HG03025 (cell line): Measurements from ENCODE around the gene CDK18.

Source experiments
- ATAC-seq: cut with Tn5 transposase; IDR thresholded peaks from one replicate; pipeline ENCODE4 v1.9.1; 2021; ENCODE audit warnings: mild to moderate bottlenecking, moderate library complexity; ENCODE audit not compliant: unreplicated experiment, low FRiP score

The CDK18 gene

GRCh38 chr1:205535096-205535495 is 30.6 kb downstream of the CDK18 start:
- no peak for ATAC-seq

DNA sequence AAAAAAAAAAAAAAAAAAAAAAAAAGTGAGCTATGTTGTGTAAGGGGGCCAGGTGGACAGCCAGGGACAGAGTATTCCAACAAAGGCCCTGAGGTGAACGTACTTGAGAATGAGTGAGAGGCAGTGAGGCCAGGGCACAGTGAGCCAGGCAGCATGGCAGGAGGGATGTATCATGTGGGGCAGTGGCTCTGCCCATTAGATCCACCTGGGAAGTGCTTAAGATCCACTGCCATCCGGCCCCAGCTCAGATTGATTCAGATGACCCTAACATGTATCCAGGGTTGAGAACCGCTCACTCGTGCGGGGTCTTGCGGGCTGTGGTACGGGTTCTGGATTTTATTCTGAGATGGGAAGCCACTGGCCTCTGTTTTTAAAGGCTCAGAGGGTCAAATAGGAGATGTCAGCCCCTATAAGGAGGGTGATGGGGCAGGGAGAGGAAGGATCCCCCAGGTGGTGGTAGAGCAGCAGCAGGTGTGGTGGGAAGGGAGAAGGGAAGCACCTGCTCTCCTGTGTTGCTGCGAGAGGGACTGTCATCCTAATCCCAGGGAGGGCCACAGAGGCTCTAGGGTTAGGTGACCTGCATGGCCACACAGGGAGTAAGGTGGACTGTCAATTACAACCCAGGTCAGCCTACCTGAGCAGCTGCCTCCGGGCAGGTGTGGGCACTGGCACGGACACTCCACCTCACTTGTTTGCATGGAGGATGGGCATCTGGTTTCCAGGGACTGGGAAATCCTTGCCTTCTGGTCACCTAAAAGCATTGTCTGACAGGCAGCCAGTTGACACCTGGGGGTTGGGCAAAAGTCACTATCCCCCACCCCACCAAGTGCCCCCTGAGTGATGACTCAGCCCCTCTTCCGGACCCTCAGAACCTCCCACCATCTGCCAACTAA is 31.6 kb downstream of the CDK18 start:
- ATAC-seq, result no peak

DNA sequence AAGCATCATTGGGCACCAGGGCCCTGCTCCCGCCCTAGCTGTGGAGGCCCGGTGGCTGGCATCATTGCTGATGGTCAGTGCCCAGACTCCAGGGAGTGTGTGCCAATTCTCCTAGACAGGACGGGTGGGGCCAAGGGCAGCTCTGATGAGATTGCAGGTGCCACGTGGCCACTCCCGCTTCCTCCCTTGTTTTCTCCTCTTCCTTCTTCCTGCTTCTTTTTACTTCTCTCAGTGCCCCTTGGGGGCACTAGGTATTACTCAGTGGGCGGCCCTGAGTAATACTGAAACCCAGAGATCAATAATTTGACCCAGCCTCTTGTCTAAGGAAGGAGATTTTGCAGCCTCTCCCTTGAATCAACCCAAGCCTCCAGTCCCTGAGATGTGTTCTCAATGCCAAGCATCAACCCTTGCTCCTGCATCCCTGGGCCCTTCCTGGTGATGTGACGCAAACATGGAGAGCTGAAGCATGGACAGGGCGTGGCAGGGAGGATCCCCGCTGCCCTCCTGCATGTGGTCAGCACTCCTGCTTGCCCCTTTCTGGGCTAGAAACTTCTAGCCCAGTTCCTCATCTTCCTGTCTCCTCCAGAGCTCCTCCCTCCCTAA is 32.4 kb downstream of the CDK18 start:
- no peak for ATAC-seq

GRCh38 chr1:205537386-205538018 is 33.0 kb downstream of the CDK18 start:
- ATAC-seq, result no peak

- ATAC-seq, result no peak
Observed at GRCh38 chr1:205538235-205538840, 33.9 kb downstream of the CDK18 start.

DNA sequence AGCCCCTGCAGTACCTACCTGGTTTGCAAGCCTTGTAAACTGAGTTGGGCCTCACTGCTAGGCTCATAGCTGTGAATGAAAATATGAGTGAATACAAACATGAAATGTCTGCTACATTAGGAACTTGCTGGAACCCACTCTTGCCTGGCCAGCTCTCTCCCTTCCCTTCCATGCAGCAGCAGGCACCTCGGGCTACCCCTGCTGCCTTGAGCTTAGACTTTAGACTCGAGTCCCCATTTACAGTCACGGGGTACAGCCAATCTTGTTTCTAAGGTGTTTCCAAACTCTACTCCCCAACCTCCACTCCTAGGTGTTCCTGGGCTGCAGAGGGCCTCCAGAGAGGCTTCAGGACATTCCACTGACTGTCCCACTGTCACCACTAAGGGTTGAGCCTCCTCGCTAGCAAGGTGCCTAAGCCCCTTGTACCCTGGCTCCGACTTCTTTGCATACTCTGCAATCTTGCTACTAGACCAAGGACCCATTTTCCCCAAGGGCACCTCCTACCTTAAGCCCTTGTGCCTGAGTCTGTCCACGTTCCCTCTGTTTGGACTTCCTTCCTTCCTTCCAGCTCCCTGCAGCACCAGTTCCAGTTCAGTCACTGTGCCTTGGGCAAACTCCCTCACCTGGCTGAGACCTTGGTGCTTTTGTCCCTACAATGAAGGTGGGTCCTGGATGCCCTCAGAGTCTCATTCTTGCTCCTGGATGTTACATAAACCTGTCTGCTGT is 36.9 kb downstream of the CDK18 start:
- ATAC-seq, result no peak

DNA sequence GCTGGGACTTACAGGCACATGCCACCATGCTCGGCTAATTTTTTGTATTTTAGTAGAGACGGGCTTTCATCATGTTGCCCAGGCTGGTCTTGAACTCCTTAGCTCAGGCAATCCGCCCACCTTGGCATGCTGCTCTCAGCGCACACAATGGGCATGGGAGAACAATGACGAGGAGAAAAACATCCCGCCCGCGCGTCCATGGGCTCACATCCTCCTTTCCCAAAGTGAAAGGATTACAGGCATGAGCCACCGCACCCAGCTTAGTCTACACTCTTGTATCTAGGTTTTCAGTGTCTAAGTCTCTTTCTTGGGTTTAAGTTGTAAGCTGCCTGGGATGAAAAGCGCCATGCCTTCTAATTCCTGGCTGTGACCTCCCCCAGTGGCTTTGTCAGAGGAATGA is 37.9 kb downstream of the CDK18 start:
- no peak for ATAC-seq

- no peak for ATAC-seq
Observed at GRCh38 chr1:205543351-205544301, 39.2 kb downstream of the CDK18 start.

- ATAC-seq, result no peak
Observed at GRCh38 chr1:205545001-205545919, 40.8 kb downstream of the CDK18 start.

DNA sequence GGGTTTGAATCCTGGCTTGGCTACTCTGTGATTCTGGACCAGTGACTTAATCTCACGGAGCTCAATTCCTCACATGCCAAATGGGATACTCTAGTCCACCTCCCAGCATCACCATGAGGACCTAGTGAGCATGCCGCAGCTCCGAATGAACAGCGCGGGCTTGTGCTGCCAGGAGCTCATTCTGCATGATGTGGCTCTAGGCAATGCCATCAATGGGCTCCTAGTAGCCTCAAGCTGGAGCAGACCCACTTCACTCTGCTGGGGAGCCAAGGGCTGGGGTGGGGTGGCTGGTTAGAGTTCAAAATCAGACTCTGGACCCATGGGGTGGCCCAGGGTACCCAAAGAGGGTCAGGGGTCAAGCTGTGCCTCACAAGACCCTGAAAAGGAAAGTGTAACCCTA is 41.5 kb downstream of the CDK18 start:
- no peak for ATAC-seq

GRCh38 chr1:205546541-205546940 is 42.1 kb downstream of the CDK18 start:
- no peak for ATAC-seq

- no peak for ATAC-seq
Observed at GRCh38 chr1:205547936-205548827, 43.7 kb downstream of the CDK18 start.

GRCh38 chr1:205554026-205554811 is 49.8 kb downstream of the CDK18 start:
- no peak for ATAC-seq

DNA sequence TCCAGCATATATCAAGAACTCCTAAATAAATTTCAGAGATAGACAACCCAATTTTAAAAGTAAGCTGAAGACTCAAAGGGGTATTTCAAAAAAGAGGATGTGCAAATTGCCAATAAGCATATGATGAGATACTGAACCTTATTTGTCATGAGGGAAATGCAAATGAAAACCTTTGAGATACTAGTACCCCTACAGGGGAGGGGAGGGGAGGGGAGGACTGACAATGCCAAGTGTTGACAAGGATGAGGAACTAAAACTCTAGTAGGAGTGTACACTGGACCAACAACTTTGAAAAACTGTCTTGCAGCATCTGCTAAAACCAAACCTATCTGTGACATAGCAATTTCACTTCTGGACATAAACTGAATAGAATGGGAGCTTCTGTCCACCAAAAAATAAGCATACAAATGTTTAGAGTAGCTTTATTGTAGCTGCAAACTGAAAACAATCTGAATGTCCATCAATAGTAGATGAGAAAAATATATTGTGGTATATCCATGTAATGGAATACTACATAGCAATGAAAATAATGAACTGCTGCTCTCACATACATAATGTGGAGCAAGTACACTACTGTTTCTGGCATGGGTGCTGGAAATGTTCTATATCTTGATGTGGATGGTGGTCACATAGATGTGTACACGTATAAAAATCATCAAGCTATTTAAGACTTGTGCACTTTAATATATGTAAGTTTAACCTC is 57.2 kb downstream of the CDK18 start:
- ATAC-seq, result no peak

DNA sequence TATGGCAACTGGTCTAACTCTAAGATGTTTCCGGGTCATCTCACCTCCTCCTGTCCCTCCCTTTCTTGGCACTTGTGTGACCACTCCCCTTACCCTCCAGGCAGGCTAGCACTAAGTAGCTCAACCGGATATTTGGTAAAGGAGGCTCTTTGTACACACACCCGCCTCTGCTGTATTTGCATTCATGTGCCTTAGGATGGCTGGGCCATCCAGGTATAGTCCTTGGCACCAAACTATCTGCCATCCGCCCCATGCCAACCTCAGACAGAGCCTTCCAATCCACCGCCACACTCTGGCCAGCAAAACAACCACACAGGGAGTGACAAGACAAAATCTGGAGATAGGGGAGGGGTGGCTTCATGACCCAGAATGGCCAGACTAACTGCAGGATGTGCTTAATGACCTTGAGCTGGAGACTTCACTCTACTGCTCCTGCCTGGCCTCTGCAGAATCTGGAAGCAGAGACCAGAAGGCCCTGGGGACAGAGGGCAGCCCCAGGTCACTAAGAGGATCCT is 59.5 kb downstream of the CDK18 start:
- no peak for ATAC-seq

DNA sequence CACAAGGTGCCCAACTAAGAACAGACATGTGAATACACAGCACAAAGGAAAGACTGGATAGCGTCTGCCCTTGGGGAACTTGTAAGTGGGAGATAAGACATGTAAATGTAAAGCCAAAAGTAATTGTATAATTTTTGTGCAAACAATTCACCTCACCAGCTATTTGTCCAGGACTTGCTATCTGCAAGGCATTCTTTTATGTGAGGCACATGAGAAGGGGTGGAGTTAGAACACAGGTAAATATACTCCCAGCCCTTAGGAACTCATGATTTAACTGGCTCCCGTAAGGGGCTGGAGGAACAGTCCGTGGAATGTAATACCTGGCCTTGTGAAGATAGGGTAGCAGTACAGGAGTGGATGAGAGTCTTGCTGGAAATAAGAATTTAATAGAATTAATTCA is 61.3 kb downstream of the CDK18 start:
- ATAC-seq, result no peak
